H9 (cell line): ENCODE measurements around the gene AANAT. TPM values are rescaled to one million over a fixed set of nuclear protein-coding genes. Genes with fewer than 3 reads are reported as not detected.

Source experiments
- DNase-seq: peaks from one replicate; pipeline ENCODE4 v3.0.0-alpha.2; 2017
- H2AFZ ChIP-seq: one replicate; pipeline ENCODE4 v1.6.1; 2013; ENCODE audit warnings: mild to moderate bottlenecking, low read length, control low read depth, moderate library complexity
- H2AK5ac ChIP-seq: 2 replicates; pipeline ENCODE4 v1.6.1; 2013; ENCODE audit warnings: low read length, control low read depth, mixed read lengths; ENCODE audit not compliant: insufficient read length
- H2BK120ac ChIP-seq: one replicate; pipeline ENCODE4 v1.6.1; 2013; ENCODE audit warnings: low read depth, mild to moderate bottlenecking, low read length, control low read depth, inconsistent platforms; ENCODE audit not compliant: poor library complexity, severe bottlenecking
- H2BK12ac ChIP-seq: 2 replicates; pipeline ENCODE4 v1.6.1; 2013; ENCODE audit warnings: low read length, control low read depth, mixed read lengths, low read depth; ENCODE audit not compliant: insufficient read length
- H2BK15ac ChIP-seq: 2 replicates; pipeline ENCODE4 v1.6.1; 2013; ENCODE audit warnings: low read depth, low read length, control low read depth
- H2BK20ac ChIP-seq: one replicate; pipeline ENCODE4 v1.6.1; 2013; ENCODE audit warnings: low read depth, mild to moderate bottlenecking, low read length, control low read depth, inconsistent platforms; ENCODE audit not compliant: poor library complexity, severe bottlenecking
- H2BK5ac ChIP-seq: 2 replicates; pipeline ENCODE4 v1.6.1; 2013; ENCODE audit warnings: low read length, control low read depth, mixed read lengths; ENCODE audit not compliant: insufficient read length
- H3K14ac ChIP-seq: 2 replicates; pipeline ENCODE4 v1.6.1; 2013; ENCODE audit warnings: low read length, control low read depth; ENCODE audit not compliant: insufficient read depth
- H3K18ac ChIP-seq: 2 replicates; pipeline ENCODE4 v1.6.1; 2013; ENCODE audit warnings: low read depth, mild to moderate bottlenecking, mixed read lengths, low read length, control low read depth; ENCODE audit not compliant: insufficient read length
- H3K23ac ChIP-seq: 2 replicates; pipeline ENCODE4 v1.6.1; 2013; ENCODE audit warnings: low read length, control low read depth, mixed read lengths, low read depth; ENCODE audit not compliant: insufficient read length
- H3K23me2 ChIP-seq: 2 replicates; pipeline ENCODE4 v1.6.1; 2013; ENCODE audit warnings: low read depth, mild to moderate bottlenecking, mixed read lengths, low read length, control low read depth; ENCODE audit not compliant: insufficient read length, poor library complexity, severe bottlenecking
- H3K27ac ChIP-seq: 2 replicates; pipeline ENCODE4 v1.5.1; 2013; ENCODE audit warnings: low read length, control low read depth, mixed read lengths, low read depth; ENCODE audit not compliant: insufficient read length
- H3K27me3 ChIP-seq: 2 replicates; pipeline ENCODE4 v1.6.1; 2013; ENCODE audit warnings: low read length, control low read depth, inconsistent platforms; ENCODE audit not compliant: insufficient read depth
- H3K4ac ChIP-seq: 2 replicates; pipeline ENCODE4 v1.6.1; 2013; ENCODE audit warnings: low read depth, mild to moderate bottlenecking, control low read depth, inconsistent platforms, low read length, moderate library complexity
- H3K4me1 ChIP-seq: 2 replicates; pipeline ENCODE4 v1.6.1; 2013; ENCODE audit warnings: low read length, control low read depth, inconsistent platforms; ENCODE audit not compliant: insufficient read depth
- H3K4me2 ChIP-seq: 2 replicates; pipeline ENCODE4 v1.6.1; 2013; ENCODE audit warnings: low read length, control low read depth, mixed read lengths; ENCODE audit not compliant: insufficient read length, insufficient read depth
- H3K56ac ChIP-seq: 2 replicates; pipeline ENCODE4 v1.6.1; 2013; ENCODE audit warnings: low read depth, mild to moderate bottlenecking, mixed read lengths, low read length, control low read depth; ENCODE audit not compliant: insufficient read length
- H3K79me1 ChIP-seq: 2 replicates; pipeline ENCODE4 v1.6.1; 2013; ENCODE audit warnings: low read depth, mild to moderate bottlenecking, moderate library complexity, low read length, control low read depth, inconsistent platforms; ENCODE audit not compliant: insufficient read depth, poor library complexity, severe bottlenecking
- H3K79me2 ChIP-seq: 2 replicates; pipeline ENCODE4 v1.6.1; 2013; ENCODE audit warnings: low read length, control low read depth, inconsistent platforms; ENCODE audit not compliant: insufficient read depth
- H3K9ac ChIP-seq: 2 replicates; pipeline ENCODE4 v1.6.1; 2013; ENCODE audit warnings: low read length, control low read depth, mixed read lengths; ENCODE audit not compliant: insufficient read length; ENCODE audit errors: extremely low read depth
- H3K9me3 ChIP-seq: one replicate; pipeline ENCODE4 v1.6.1; 2013; ENCODE audit warnings: low read depth, low read length, inconsistent platforms; ENCODE audit not compliant: control insufficient read depth
- H3T11ph ChIP-seq: one replicate; pipeline ENCODE4 v1.6.1; 2013; ENCODE audit warnings: mild to moderate bottlenecking, low read length, control low read depth, inconsistent platforms
- H4K20me1 ChIP-seq: one replicate; pipeline ENCODE4 v1.6.1; 2013; ENCODE audit not compliant: control insufficient read depth, insufficient read length, insufficient read depth
- H4K5ac ChIP-seq: 2 replicates; pipeline ENCODE4 v1.6.1; 2013; ENCODE audit warnings: low read depth, mild to moderate bottlenecking, mixed read lengths, low read length, control low read depth; ENCODE audit not compliant: insufficient read length
- H4K8ac ChIP-seq: replicated peaks from 2 replicates; pipeline ENCODE4 v1.6.1; 2013; ENCODE audit warnings: low read length, control low read depth, mixed read lengths, low read depth; ENCODE audit not compliant: insufficient read length
- H4K91ac ChIP-seq: 2 replicates; pipeline ENCODE4 v1.6.1; 2013; ENCODE audit warnings: low read depth, mild to moderate bottlenecking, moderate library complexity, mixed read lengths, low read length, control low read depth; ENCODE audit not compliant: insufficient read length
- H3K27ac Mint-ChIP-seq, 3 experiments: 2 replicates in 2 of 3; 3 replicates in 1 of 3; pipeline ENCODE4 v1.8.0; 2020 to 2021; ENCODE audit warnings: mixed read lengths in 3 of 3, mild to moderate bottlenecking in 1 of 3, moderate library complexity in 1 of 3
- H3K27me3 Mint-ChIP-seq: 2 replicates; pipeline ENCODE4 v1.8.0; 2021; ENCODE audit warnings: low read depth, mild to moderate bottlenecking, moderate library complexity, mixed read lengths
- H3K36me3 Mint-ChIP-seq, 3 experiments: 2 replicates in 2 of 3; 3 replicates in 1 of 3; pipeline ENCODE4 v1.8.0; 2020 to 2021; ENCODE audit warnings: low read depth in 3 of 3, mixed read lengths in 3 of 3; ENCODE audit not compliant: insufficient read depth in 1 of 3
- H3K4me1 Mint-ChIP-seq, 2 experiments: 2 replicates each; pipeline ENCODE4 v1.8.0; 2020; ENCODE audit warnings: mixed read lengths in 2 of 2
- H3K4me3 Mint-ChIP-seq, 2 experiments: 2 replicates in 1 of 2; 3 replicates in 1 of 2; pipeline ENCODE4 v1.8.0; 2020 to 2021; ENCODE audit warnings: mild to moderate bottlenecking in 2 of 2, mixed read lengths in 2 of 2, moderate library complexity in 1 of 2
- H3K9me3 Mint-ChIP-seq, 2 experiments: 2 replicates in 1 of 2; 3 replicates in 1 of 2; pipeline ENCODE4 v1.8.0; 2020; ENCODE audit warnings: mild to moderate bottlenecking in 2 of 2, mixed read lengths in 2 of 2, moderate library complexity in 1 of 2
- WGBS: extraction: QIAGEN DNeasy Blood & Tissue Kit; methylation state at CpG from one replicate; pipeline ENCODE4 v1.1.7; 2013; ENCODE audit warnings: missing lambda C conversion rate, low lambda C conversion rate, mixed read lengths; ENCODE audit not compliant: insufficient read length; ENCODE audit errors: extremely low coverage; 5-methylcytosine and 5-hydroxymethylcytosine counted together
- total RNA-seq: library from RNA; stranded (reverse); gene quantifications from 2 replicates; pipeline ENCODE4 v1.2.1, GENCODE V29; 2021
- TF ChIP-seq, protein P1 (sequence below): fragments of 200-600 bp; sonication (generic); conservative IDR thresholded peaks from 3 replicates; pipeline ENCODE4 v1.8.0; 2021; ENCODE audit warnings: antibody characterized with exemption, mild to moderate bottlenecking

Gene AANAT
- total RNA-seq, 1 experiment from 2014 or later: 0.55 TPM

- Histone ChIP-seq H2BK20ac (no peak overlapping the region), H2BK15ac (no peak overlapping the region), H3K27me3 (no peaks in the 10 kb centered on the region), H3K23me2 (no peaks in the 10 kb centered on the region), H4K20me1 (no peaks in the 10 kb centered on the region), H3K18ac (no peak overlapping the region), H3K4ac (no peak overlapping the region), H4K8ac (no peak overlapping the region), H2BK5ac (no peak overlapping the region), H3K9me3 (no peaks in the 10 kb centered on the region), H4K5ac (no peak overlapping the region), H3K4me1 (no peaks in the 10 kb centered on the region), H3K27ac (no peak overlapping the region), H3T11ph (no peak overlapping the region), H2AFZ (no peak overlapping the region), H3K14ac (no peak overlapping the region), H3K23ac (no peak overlapping the region), H3K56ac (no peak overlapping the region), H3K79me2 (no peaks in the 10 kb centered on the region), H2AK5ac (no peak overlapping the region), H3K4me2 (no peak overlapping the region), H4K91ac (no peak overlapping the region), H3K9ac (no peak overlapping the region), H2BK12ac (no peak overlapping the region), H3K79me1 (no peaks in the 10 kb centered on the region), H2BK120ac (no peak overlapping the region)
- TF ChIP-seq, protein P1, sequence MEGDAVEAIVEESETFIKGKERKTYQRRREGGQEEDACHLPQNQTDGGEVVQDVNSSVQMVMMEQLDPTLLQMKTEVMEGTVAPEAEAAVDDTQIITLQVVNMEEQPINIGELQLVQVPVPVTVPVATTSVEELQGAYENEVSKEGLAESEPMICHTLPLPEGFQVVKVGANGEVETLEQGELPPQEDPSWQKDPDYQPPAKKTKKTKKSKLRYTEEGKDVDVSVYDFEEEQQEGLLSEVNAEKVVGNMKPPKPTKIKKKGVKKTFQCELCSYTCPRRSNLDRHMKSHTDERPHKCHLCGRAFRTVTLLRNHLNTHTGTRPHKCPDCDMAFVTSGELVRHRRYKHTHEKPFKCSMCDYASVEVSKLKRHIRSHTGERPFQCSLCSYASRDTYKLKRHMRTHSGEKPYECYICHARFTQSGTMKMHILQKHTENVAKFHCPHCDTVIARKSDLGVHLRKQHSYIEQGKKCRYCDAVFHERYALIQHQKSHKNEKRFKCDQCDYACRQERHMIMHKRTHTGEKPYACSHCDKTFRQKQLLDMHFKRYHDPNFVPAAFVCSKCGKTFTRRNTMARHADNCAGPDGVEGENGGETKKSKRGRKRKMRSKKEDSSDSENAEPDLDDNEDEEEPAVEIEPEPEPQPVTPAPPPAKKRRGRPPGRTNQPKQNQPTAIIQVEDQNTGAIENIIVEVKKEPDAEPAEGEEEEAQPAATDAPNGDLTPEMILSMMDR: no peak
- Mint-ChIP-seq H3K36me3 (peaks cover 4 to 27% (median 5%) of the 10 kb centered on the region in 3 experiments; a peak in 5 of 7 replicates), H3K27me3 (no peaks in the 10 kb centered on the region), H3K9me3 (no peaks in the 10 kb centered on the region; a peak in 1 of 5 replicates), H3K27ac (peak overlapping the region in 1 of 3 experiments; percentile 70; a peak in 2 of 7 replicates), H3K4me1 (peaks cover 0 to 9% of the 10 kb centered on the region in 2 experiments; a peak in 2 of 4 replicates), H3K4me3 (no peak overlapping the region)
- DNase-seq: no peak
- no CpG with 5 or more reads among the region's 35 CpGs for WGBS
Measured at GRCh38 chr17:76471498-76472257, 4.3 kb downstream of the AANAT start.
